ENCODE measurements around the gene MAPK6. TPM values are rescaled to one million over a fixed set of nuclear protein-coding genes. Genes with fewer than 3 reads are reported as not detected.

The MAPK6 gene
- total and polyA plus RNA-seq, 9 of the 15 experiments (the other 6 are each of a cell fraction or from before 2014, with no cell fraction given): 28.5 to 97.1 (median 74.0) TPM

DNA sequence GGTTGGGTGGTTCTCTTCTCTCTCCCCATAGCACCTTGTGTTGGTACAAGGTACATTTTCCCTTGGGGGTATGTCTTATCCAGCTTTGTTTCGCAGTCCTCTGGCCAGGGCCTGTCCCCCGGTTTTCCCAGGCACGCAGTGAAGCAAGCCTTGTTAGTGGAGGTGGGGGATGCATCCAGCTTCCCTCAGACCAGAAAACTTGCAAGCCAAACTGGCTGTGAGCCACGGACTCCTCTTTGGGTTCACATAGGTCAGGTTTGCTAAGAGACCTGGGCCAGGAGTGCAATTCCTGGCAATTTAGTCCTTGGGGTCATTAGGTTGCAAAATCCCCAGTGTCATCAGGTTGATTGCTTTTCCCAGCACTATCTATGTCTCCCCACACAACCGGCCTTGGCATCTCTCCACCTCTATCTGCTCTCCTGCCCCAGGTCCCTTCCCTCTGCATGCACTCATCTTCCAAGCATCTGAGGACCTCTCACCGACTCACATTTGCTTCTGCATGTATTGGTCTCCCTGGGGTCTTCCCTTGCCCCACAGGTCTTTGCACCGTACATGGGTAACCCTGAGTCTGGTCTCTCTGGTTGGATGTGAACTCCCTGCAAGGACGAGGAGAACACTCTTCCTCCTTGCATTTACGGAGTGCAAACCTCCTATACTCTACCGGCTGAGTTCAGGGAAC is 59.3 kb downstream of the MAPK6 start:
- 44% methylated on average over 10 of the region's 10 CpGs for WGBS (ENCODE audit: insufficient coverage, low coverage, missing lambda C conversion rate)
- peaks cover 0 to 3% of the 10 kb centered on the region in 2 experiments; a peak in 2 of 5 replicates for H3K27me3 ChIP-seq (ENCODE audit: control insufficient read depth in 2 of 2, insufficient read depth in 2 of 2, low read length in 2 of 2)
- CTCF ChIA-PET (ENCODE audit: low intra/inter-chr PET ratio): interaction anchor here (0.5 to 1.2 kb wide), 2 partner anchors 94 to 96 kb away, joined by 3 to 6 read pairs; no protein-coding TSS in a partner anchor
- BruUV-seq (replicated peaks): no TSS peak
- FAIRE-seq (no peak), ATAC-seq (no peak; the same call in 2 of the 3 replicates), DNase-seq (ENCODE audit: extremely low read depth in 1 of 4, low spot score in 3 of 4) (no peak)
- no peaks in the 10 kb centered on the region for H3K9me1 ChIP-seq (ENCODE audit: control insufficient read depth, insufficient read depth, low read length)
- no peaks in the 10 kb centered on the region for H4K20me1 ChIP-seq (replicated peaks; ENCODE audit: control insufficient read depth, insufficient read depth, low read length)
- H3K27ac ChIP-seq (ENCODE audit: extremely low read depth, low read depth, low read length): no peak overlapping the region
- H3K9me3 ChIP-seq (replicated peaks; ENCODE audit: control insufficient read depth, insufficient read depth, low read depth, low read length): no peaks in the 10 kb centered on the region
- POLR2A ChIA-PET: interaction anchor here (0.6 to 2.1 kb wide), 4 partner anchors 9 to 143 kb away, joined by 3 to 4 read pairs (median 3); no protein-coding TSS in a partner anchor
- H3K4me2 ChIP-seq (ENCODE audit: insufficient read depth, low read length): no peak overlapping the region
- no peaks in the 10 kb centered on the region for H3K36me3 ChIP-seq (ENCODE audit: control insufficient read depth, insufficient read depth, low read length)
- no peak overlapping the region for H3K9ac ChIP-seq (ENCODE audit: insufficient read depth in 1 of 2, low read depth in 2 of 2, low read length in 2 of 2)
- no peak overlapping the region for H3K4me3 ChIP-seq
- peaks cover 0 to 9% of the 10 kb centered on the region in 2 experiments; a peak in 3 of 5 replicates for H3K4me1 ChIP-seq (replicated peaks in 1 of 2; ENCODE audit: control insufficient read depth in 2 of 2, insufficient read depth in 2 of 2, low read length in 2 of 2)
- intact Hi-C loops (cut with micrococcal nuclease): loop anchor here (5.0 to 10.0 kb wide), 3 partner anchors 56 to 294 kb away; no protein-coding TSS in a partner anchor
- no peak overlapping the region for H2AFZ ChIP-seq (ENCODE audit: low read depth, low read length)
- in situ Hi-C loops (cut with MboI): loop anchor here (5.0 kb wide), 1 partner anchor 91 kb away; no protein-coding TSS in a partner anchor
- no peaks in the 10 kb centered on the region for H3K79me2 ChIP-seq (ENCODE audit: control insufficient read depth, insufficient read depth, low read length)
- TF ChIP-seq STAG1 (CRISPR knock-in tag; IDR thresholded peaks at IDR 0.05; ENCODE audit: borderline replicate concordance): 0 out of 2 replicates have a peak, but pooled peaks have one; percentile 22
- TF ChIP-seq GABPA (tag; conservative IDR thresholded peaks at IDR 0.05; ENCODE audit: low read depth): no peak
- TF ChIP-seq, protein P1, sequence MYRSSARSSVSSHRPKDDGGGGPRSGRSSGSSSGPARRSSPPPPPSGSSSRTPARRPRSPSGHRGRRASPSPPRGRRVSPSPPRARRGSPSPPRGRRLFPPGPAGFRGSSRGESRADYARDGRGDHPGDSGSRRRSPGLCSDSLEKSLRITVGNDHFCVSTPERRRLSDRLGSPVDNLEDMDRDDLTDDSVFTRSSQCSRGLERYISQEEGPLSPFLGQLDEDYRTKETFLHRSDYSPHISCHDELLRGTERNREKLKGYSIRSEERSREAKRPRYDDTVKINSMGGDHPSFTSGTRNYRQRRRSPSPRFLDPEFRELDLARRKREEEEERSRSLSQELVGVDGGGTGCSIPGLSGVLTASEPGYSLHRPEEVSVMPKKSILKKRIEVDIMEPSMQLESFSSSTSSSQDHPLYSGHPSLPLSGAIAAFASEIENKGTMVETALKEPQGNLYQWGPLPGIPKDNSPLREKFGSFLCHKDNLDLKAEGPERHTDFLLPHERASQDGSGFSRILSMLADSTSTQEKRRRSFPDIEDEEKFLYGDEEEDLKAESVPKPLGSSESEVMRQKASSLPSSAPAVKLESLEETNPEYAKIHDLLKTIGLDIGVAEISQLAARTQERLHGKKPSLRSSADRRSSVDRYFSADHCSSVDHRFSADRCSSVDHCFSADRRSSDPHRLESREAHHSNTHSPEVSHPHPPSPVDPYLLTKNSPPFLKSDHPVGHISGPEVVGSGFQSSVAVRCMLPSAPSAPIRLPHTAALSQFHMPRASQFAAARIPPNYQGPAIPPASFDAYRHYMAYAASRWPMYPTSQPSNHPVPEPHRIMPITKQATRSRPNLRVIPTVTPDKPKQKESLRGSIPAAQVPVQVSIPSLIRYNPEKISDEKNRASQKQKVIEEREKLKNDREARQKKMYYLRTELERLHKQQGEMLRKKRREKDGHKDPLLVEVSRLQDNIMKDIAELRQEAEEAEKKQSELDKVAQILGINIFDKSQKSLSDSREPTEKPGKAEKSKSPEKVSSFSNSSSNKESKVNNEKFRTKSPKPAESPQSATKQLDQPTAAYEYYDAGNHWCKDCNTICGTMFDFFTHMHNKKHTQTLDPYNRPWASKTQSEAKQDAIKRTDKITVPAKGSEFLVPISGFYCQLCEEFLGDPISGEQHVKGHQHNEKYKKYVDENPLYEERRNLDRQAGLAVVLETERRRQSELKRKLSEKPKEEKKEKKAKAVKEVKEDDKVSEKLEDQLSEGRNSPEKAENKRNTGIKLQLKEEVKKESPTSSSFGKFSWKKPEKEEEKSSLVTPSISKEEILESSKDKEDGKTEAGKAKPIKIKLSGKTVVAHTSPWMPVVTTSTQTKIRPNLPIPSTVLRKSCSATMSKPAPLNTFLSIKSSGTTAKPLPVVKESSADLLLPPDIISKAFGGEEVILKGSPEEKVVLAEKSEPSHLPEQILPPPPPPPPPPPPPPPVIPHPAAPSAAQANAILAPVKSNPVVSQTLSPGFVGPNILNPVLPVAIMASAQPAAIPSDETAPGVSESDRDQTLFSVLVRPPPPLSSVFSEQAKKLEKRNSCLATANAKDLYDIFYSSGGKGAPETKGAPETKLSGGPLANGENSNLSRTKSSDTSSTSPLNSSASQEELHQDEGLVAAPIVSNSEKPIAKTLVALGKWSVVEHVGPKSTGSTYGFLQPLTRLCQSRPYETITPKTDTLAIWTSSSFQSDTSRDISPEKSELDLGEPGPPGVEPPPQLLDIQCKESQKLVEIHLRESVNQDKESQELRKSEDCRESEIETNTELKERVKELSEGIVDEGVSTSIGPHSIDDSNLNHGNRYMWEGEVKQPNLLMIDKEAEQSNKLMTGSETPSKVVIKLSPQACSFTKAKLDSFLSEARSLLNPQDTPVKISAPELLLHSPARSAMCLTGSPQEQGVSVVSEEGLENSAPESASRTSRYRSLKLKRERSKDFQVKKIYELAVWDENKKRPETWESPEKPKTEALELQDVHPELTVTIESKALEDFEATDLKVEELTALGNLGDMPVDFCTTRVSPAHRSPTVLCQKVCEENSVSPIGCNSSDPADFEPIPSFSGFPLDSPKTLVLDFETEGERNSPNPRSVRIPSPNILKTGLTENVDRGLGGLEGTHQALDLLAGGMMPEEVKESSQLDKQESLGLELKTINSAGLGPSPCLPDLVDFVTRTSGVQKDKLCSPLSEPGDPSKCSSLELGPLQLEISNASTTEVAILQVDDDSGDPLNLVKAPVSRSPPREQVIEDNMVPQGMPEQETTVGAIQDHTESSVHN (IDR thresholded peaks at IDR 0.05; ENCODE audit: borderline replicate concordance in 1 of 2, low read depth in 1 of 2): no peak
- TF ChIP-seq, protein P2, sequence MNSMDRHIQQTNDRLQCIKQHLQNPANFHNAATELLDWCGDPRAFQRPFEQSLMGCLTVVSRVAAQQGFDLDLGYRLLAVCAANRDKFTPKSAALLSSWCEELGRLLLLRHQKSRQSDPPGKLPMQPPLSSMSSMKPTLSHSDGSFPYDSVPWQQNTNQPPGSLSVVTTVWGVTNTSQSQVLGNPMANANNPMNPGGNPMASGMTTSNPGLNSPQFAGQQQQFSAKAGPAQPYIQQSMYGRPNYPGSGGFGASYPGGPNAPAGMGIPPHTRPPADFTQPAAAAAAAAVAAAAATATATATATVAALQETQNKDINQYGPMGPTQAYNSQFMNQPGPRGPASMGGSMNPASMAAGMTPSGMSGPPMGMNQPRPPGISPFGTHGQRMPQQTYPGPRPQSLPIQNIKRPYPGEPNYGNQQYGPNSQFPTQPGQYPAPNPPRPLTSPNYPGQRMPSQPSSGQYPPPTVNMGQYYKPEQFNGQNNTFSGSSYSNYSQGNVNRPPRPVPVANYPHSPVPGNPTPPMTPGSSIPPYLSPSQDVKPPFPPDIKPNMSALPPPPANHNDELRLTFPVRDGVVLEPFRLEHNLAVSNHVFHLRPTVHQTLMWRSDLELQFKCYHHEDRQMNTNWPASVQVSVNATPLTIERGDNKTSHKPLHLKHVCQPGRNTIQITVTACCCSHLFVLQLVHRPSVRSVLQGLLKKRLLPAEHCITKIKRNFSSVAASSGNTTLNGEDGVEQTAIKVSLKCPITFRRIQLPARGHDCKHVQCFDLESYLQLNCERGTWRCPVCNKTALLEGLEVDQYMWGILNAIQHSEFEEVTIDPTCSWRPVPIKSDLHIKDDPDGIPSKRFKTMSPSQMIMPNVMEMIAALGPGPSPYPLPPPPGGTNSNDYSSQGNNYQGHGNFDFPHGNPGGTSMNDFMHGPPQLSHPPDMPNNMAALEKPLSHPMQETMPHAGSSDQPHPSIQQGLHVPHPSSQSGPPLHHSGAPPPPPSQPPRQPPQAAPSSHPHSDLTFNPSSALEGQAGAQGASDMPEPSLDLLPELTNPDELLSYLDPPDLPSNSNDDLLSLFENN (IDR thresholded peaks at IDR 0.05; ENCODE audit: low read depth in 2 of 2, low read length in 2 of 2): no peak
- TF ChIP-seq RBM22 (IDR thresholded peaks at IDR 0.05; ENCODE audit: low read depth, low read length, poor library complexity, severe bottlenecking): no peak
- TF ChIP-seq, protein P3, sequence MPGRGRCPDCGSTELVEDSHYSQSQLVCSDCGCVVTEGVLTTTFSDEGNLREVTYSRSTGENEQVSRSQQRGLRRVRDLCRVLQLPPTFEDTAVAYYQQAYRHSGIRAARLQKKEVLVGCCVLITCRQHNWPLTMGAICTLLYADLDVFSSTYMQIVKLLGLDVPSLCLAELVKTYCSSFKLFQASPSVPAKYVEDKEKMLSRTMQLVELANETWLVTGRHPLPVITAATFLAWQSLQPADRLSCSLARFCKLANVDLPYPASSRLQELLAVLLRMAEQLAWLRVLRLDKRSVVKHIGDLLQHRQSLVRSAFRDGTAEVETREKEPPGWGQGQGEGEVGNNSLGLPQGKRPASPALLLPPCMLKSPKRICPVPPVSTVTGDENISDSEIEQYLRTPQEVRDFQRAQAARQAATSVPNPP (IDR thresholded peaks at IDR 0.05; ENCODE audit: borderline replicate concordance, insufficient read depth, insufficient read length): no peak

All from K562 (cell line).